Endothelial cell of umbilical vein (primary cell): ENCODE data around the gene OR2AG2. TPM values are rescaled to one million over a fixed set of nuclear protein-coding genes. Genes with fewer than 3 reads are reported as not detected.
A peak's percentile ranks its signal among the peaks of the same experiment; 100 is the strongest.

Source experiments
- BruUV-seq: library from RNA; stranded (reverse); fragments of 400-500 nt; replicated peaks from 2 replicates; lab custom pipeline; 2021; lab: Mats Ljungman, UMichigan
- CTCF ChIA-PET: fragments of 300-600, 350-600 bp; sonication (Branson Sonifier 250); formaldehyde crosslinking; loops from one replicate; lab custom pipeline; 2021; ENCODE audit warnings: antibody characterized with exemption, inconsistent platforms; lab: Charles Lee
- POLR2A ChIA-PET: fragments of 300-600, 350-600 bp; sonication (Branson Sonifier 250); formaldehyde crosslinking; loops from one replicate; lab custom pipeline; 2021; ENCODE audit warnings: antibody characterized with exemption, inconsistent platforms; lab: Charles Lee
- DNase-seq: peaks from one replicate; pipeline ENCODE4 v3.0.0-alpha.2; 2011; ENCODE audit warnings: low read depth, low spot score
- FAIRE-seq: peaks from 2 replicates; lab custom pipeline; 2011; peaks lifted over from hg19 to GRCh38; lab: Jason Lieb, UNC
- H2AFZ ChIP-seq: 2 replicates; pipeline ENCODE4 v1.6.0; 2012; ENCODE audit warnings: low read depth, low read length, control low read depth, inconsistent platforms
- H3K27ac ChIP-seq: 2 replicates; pipeline ENCODE4 v1.5.1; 2011; ENCODE audit warnings: low read depth, mild to moderate bottlenecking, control low read depth, low read length, moderate library complexity; ENCODE audit not compliant: insufficient read depth
- H3K27me3 ChIP-seq, 2 experiments: 2 replicates each; pipeline versions ENCODE4 v1.6.0 to v1.6.1; 2011; ENCODE audit warnings: low read length in 2 of 2, mixed read lengths in 1 of 2; ENCODE audit not compliant: control insufficient read depth in 2 of 2, insufficient read depth in 2 of 2
- H3K36me3 ChIP-seq, 2 experiments: 2 replicates in 1 of 2; 3 replicates in 1 of 2; pipeline ENCODE4 v1.5.1; 2011; ENCODE audit warnings: low read length in 2 of 2, mild to moderate bottlenecking in 1 of 2, moderate library complexity in 1 of 2; ENCODE audit not compliant: control insufficient read depth in 2 of 2, insufficient read depth in 2 of 2; ENCODE audit errors: extremely low read depth in 1 of 2
- H3K4me1 ChIP-seq: 3 replicates; pipeline ENCODE4 v1.5.1; 2011; ENCODE audit warnings: mild to moderate bottlenecking, low read length; ENCODE audit not compliant: control insufficient read depth, insufficient read depth; ENCODE audit errors: extremely low read depth
- H3K4me2 ChIP-seq: 2 replicates; pipeline ENCODE4 v1.6.1; 2011; ENCODE audit warnings: low read length, control low read depth, mixed read lengths; ENCODE audit not compliant: insufficient read depth
- H3K4me3 ChIP-seq, 3 experiments: fragments of 200-600 bp in 1 of 3; sonication (generic), shearing (Covaris generic) in 1 of 3; replicated peaks in 1 of 3; 2 replicates each; pipeline ENCODE4 v1.5.1; 2011 to 2016; ENCODE audit warnings: control low read depth in 3 of 3, low read length in 3 of 3, mild to moderate bottlenecking in 2 of 3, inconsistent platforms in 1 of 3, low read depth in 1 of 3, moderate library complexity in 1 of 3; ENCODE audit not compliant: insufficient read depth in 1 of 3
- H3K79me2 ChIP-seq: 2 replicates; pipeline ENCODE4 v1.6.0; 2012; ENCODE audit warnings: low read length, inconsistent platforms; ENCODE audit not compliant: control insufficient read depth, insufficient read depth
- H3K9ac ChIP-seq: replicated peaks from 2 replicates; pipeline ENCODE3; 2011; ENCODE audit warnings: low read length, control low read depth; ENCODE audit not compliant: insufficient read depth; ENCODE audit errors: extremely low read depth
- H3K9me1 ChIP-seq: replicated peaks from 3 replicates; pipeline ENCODE4 v1.6.0; 2011; ENCODE audit warnings: mild to moderate bottlenecking, low read length; ENCODE audit not compliant: control insufficient read depth, insufficient read depth; ENCODE audit errors: extremely low read depth
- H3K9me3 ChIP-seq: replicated peaks from 2 replicates; pipeline ENCODE4 v1.5.1; 2012; ENCODE audit warnings: low read length, inconsistent platforms; ENCODE audit not compliant: control insufficient read depth, insufficient read depth
- H4K20me1 ChIP-seq: replicated peaks from 2 replicates; pipeline ENCODE3; 2011; ENCODE audit warnings: mild to moderate bottlenecking, low read length; ENCODE audit not compliant: control insufficient read depth, insufficient read depth; ENCODE audit errors: extremely low read depth
- CTCF ChIP-seq, 2 donors: IDR thresholded peaks; 1 replicate in 1 of 2; 2 replicates in 1 of 2; pipeline ENCODE4 v1.5.1; 2011; ENCODE audit warnings: low read length in 2 of 2, mild to moderate bottlenecking in 2 of 2, moderate library complexity in 2 of 2, control low read depth in 1 of 2, inconsistent platforms in 1 of 2, low read depth in 1 of 2; ENCODE audit not compliant: insufficient read depth in 1 of 2; ENCODE audit errors: extremely low read depth in 1 of 2
- EZH2 ChIP-seq: IDR thresholded peaks from 2 replicates; pipeline ENCODE4 v1.6.1; 2012; ENCODE audit warnings: borderline replicate concordance, low read depth, mild to moderate bottlenecking, moderate library complexity, low read length, inconsistent platforms; ENCODE audit not compliant: severe bottlenecking
- FOS ChIP-seq: IDR thresholded peaks from 2 replicates; pipeline ENCODE4 v1.6.1; 2011; ENCODE audit warnings: mild to moderate bottlenecking, low read length, moderate library complexity, borderline replicate concordance; ENCODE audit not compliant: insufficient read depth
- GATA2 ChIP-seq: IDR thresholded peaks from 2 replicates; pipeline ENCODE4 v1.7.0; 2011; ENCODE audit warnings: low read depth, mild to moderate bottlenecking, moderate library complexity, mixed read lengths, low read length; ENCODE audit not compliant: insufficient read length, insufficient read depth
- JUN ChIP-seq: IDR thresholded peaks from 2 replicates; pipeline ENCODE4 v1.6.1; 2011; ENCODE audit warnings: borderline replicate concordance, low read depth; ENCODE audit not compliant: insufficient read length, insufficient read depth
- MAX ChIP-seq: IDR thresholded peaks from 2 replicates; pipeline ENCODE4 v1.6.1; 2011; ENCODE audit not compliant: insufficient read depth, insufficient read length
- MYC ChIP-seq: IDR thresholded peaks from one replicate; pipeline ENCODE4 v1.6.1; 2011; ENCODE audit warnings: mild to moderate bottlenecking, low read depth, low read length
- POLR2A ChIP-seq: IDR thresholded peaks from 2 replicates; pipeline ENCODE4 v1.6.1; 2012; ENCODE audit warnings: low read depth, mild to moderate bottlenecking, control low read depth, low read length
- POLR2AphosphoS5 ChIP-seq: IDR thresholded peaks from 2 replicates; pipeline ENCODE4 v1.6.1; 2012; ENCODE audit warnings: low read depth, mild to moderate bottlenecking, control low read depth, low read length, moderate library complexity; ENCODE audit not compliant: insufficient read depth
- dilution Hi-C: fragments of 300-500 bp; cut with MboI; formaldehyde crosslinking; loops from one replicate; pipeline ENCODE4 v1.15.0; 2019; ENCODE audit warnings: low sequenced_read_pairs; ENCODE audit not compliant: extremely low pct_ligation_motif_present
- intact Hi-C: fragments of 100-400 bp; cut with micrococcal nuclease; formaldehyde crosslinking; loops from one replicate; pipeline ENCODE4 v1.10.0; 2022
- polyA plus RNA-seq, 4 experiments: library from polyadenylated mRNA; depleted of rRNA in 3 of 4; stranded (reverse) in 3 of 4; unstranded in 1 of 4; fragments of >200 nt; gene quantifications; 2 replicates each; pipeline versions ENCODE4 v1.2.1 to v1.2.3, GENCODE V29; 2011 to 2012; ENCODE audit warnings: missing spikeins in 1 of 4
- total RNA-seq: library from RNA; stranded (reverse); gene quantifications from 2 replicates; pipeline ENCODE4 v1.2.3, GENCODE V29; 2021

The OR2AG2 gene
- total and polyA plus RNA-seq, 2 donors (not counting 3 experiments of a cell fraction or from before 2014, with no cell fraction given) = 0.18 to 0.33 TPM

- Histone ChIP-seq H3K4me2 (peak overlapping the region; percentile 98), H3K4me1 (peaks cover 14% of the 10 kb centered on the region), H3K9me3 (no peaks in the 10 kb centered on the region), H3K9me1 (no peaks in the 10 kb centered on the region), H3K36me3 (no peaks in the 10 kb centered on the region), H4K20me1 (no peaks in the 10 kb centered on the region), H3K27ac (peak overlapping the region; percentile 40), H3K27me3 (peaks cover 2 to 4% of the 10 kb centered on the region in 2 experiments), H2AFZ (peak overlapping the region; percentile 91), H3K79me2 (no peaks in the 10 kb centered on the region), H3K4me3 (peak overlapping the region in 1 of 3 experiments; percentile 70), H3K9ac (no peak overlapping the region)
- ChIA-PET CTCF (interaction anchor here (1.1 to 17.3 kb wide), 8 partner anchors 7 to 79 kb away, joined by 3 to 391 read pairs (median 5); no protein-coding TSS in a partner anchor), POLR2A (no interaction called here)
- DNase-seq (no peak), FAIRE-seq (no peak)
- dilution Hi-C loops = no loop called here
- TF ChIP-seq MYC = no peak
- no peak for TF ChIP-seq FOS
- TF ChIP-seq EZH2 = no peak
- no peak for TF ChIP-seq JUN
- TF ChIP-seq CTCF (IDR thresholded peaks at IDR 0.05; ENCODE audit: extremely low read depth in 1 of 2, insufficient read depth in 1 of 2, low read depth in 1 of 2, low read length in 2 of 2) = no peak
- TF ChIP-seq GATA2 = no peak
- no peak for TF ChIP-seq MAX
- TF ChIP-seq POLR2AphosphoS5 = no peak
- no peak for TF ChIP-seq POLR2A
- no TSS peak for BruUV-seq
- intact Hi-C loops = no loop called here
Observed at GRCh38 chr11:6746626-6747025, 25.1 kb downstream of the OR2AG2 start.
